Ectodermal cell (in vitro differentiated cells): ENCODE results near the gene SLC16A12.

Experiments used
- H3K27ac ChIP-seq: 2 replicates; pipeline ENCODE4 v1.7.0; 2013; ENCODE audit warnings: mild to moderate bottlenecking, low read depth, low read length; ENCODE audit not compliant: insufficient read depth, poor library complexity, severe bottlenecking
- H3K27me3 ChIP-seq: 2 replicates; pipeline ENCODE4 v1.7.0; 2013; ENCODE audit warnings: mild to moderate bottlenecking, low read length; ENCODE audit not compliant: insufficient read depth, control insufficient read depth, poor library complexity, severe bottlenecking
- H3K36me3 ChIP-seq: one replicate; pipeline ENCODE4 v1.7.0; 2013; ENCODE audit warnings: low read length; ENCODE audit not compliant: control insufficient read depth, insufficient read depth
- H3K4me1 ChIP-seq: one replicate; pipeline ENCODE4 v1.7.0; 2013; ENCODE audit warnings: low read length; ENCODE audit not compliant: control insufficient read depth, insufficient read depth
- H3K4me3 ChIP-seq: 2 replicates; pipeline ENCODE4 v1.7.0; 2013; ENCODE audit warnings: low read depth, low read length, control low read depth; ENCODE audit not compliant: insufficient read depth
- H3K9me3 ChIP-seq: 2 replicates; pipeline ENCODE4 v1.7.0; 2013; ENCODE audit warnings: mild to moderate bottlenecking, low read length, moderate library complexity; ENCODE audit not compliant: control insufficient read depth
- WGBS, 2 experiments: methylation state at CpG; one replicate each; pipeline ENCODE4 v1.1.7; 2013; ENCODE audit warnings: missing lambda C conversion rate in 2 of 2; 5-methylcytosine and 5-hydroxymethylcytosine counted together

SLC16A12 gene

GRCh38 chr10:89428877-89429276 lies 106.5 kb downstream of the SLC16A12 start:
- WGBS, 2 experiments, result 92% methylated on average over 1 of the region's 1 CpG; no CpG with 5 or more reads in 1 of the 2 experiments
- no peaks in the 10 kb centered on the region for H3K27me3 ChIP-seq
- H3K27ac ChIP-seq, result no peak overlapping the region
- H3K4me1 ChIP-seq, result no peaks in the 10 kb centered on the region
- no peaks in the 10 kb centered on the region for H3K9me3 ChIP-seq
- no peaks in the 10 kb centered on the region for H3K36me3 ChIP-seq
- no peak overlapping the region for H3K4me3 ChIP-seq

GRCh38 chr10:89427629-89428028 lies 107.8 kb downstream of the SLC16A12 start:
- Histone ChIP-seq H3K36me3 (no peaks in the 10 kb centered on the region), H3K4me3 (no peak overlapping the region), H3K9me3 (no peaks in the 10 kb centered on the region), H3K27me3 (no peaks in the 10 kb centered on the region), H3K4me1 (no peaks in the 10 kb centered on the region), H3K27ac (no peak overlapping the region)
- 78 to 87% methylated on average over 3 of the region's 4 CpGs for WGBS, 2 experiments

GRCh38 chr10:89426230-89426868 lies 109.0 kb downstream of the SLC16A12 start:
- no peaks in the 10 kb centered on the region for H3K27me3 ChIP-seq
- WGBS, 2 experiments, result 62 to 63% methylated on average over 5 of the region's 5 CpGs
- no peaks in the 10 kb centered on the region for H3K9me3 ChIP-seq
- no peaks in the 10 kb centered on the region for H3K4me1 ChIP-seq
- H3K27ac ChIP-seq, result no peak overlapping the region
- H3K4me3 ChIP-seq, result no peak overlapping the region
- H3K36me3 ChIP-seq, result no peaks in the 10 kb centered on the region

DNA sequence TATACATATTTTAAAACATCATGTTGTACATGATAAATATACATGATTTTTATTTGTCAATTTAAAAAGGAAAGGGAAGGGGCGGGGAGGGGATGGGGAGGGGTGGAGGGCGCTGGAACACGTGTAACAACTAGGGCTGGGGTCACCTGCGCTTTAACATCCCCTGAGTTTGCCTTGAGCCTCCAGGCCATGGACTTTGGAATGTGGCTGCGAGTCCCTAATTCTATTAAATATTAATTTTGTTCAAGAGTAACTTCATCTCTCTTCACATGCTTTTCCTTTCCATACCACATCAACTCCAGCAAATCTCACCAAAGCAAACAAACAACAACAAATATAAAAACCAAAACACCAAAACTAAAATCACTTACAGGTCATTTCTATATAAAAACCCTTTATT lies 110.4 kb downstream of the SLC16A12 start:
- Histone ChIP-seq H3K4me1 (no peaks in the 10 kb centered on the region), H3K27ac (no peak overlapping the region), H3K27me3 (no peaks in the 10 kb centered on the region), H3K36me3 (no peaks in the 10 kb centered on the region), H3K9me3 (no peaks in the 10 kb centered on the region), H3K4me3 (no peak overlapping the region)
- WGBS, 2 experiments, result 87 to 92% methylated on average over 4 to 5 of the region's 5 CpGs

GRCh38 chr10:89421018-89421476 lies 114.3 kb downstream of the SLC16A12 start:
- Histone ChIP-seq H3K9me3 (no peaks in the 10 kb centered on the region), H3K4me3 (no peak overlapping the region), H3K4me1 (no peaks in the 10 kb centered on the region), H3K27me3 (peaks cover 2% of the 10 kb centered on the region), H3K36me3 (peaks cover 6% of the 10 kb centered on the region), H3K27ac (no peak overlapping the region)
- WGBS, 2 experiments, result 86 to 93% methylated on average over 2 of the region's 2 CpGs

DNA sequence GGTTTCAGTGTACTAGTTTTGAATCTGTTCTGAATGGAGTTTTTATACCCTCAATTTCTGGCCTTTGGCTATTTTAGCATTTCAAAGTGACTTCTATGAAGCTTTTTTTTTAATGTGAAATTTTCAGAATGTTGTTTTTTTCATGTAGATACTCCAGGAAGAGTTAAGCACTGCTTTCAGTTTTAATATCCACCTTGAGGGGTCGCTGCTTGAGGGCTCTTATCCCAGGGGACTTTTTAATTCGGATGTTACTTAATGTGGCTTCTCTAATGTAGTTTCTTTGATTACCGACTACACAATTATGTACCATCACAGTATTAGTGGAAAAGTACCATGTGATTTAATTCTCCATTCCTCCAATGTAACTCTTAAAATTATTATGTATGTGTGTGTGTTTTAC lies 115.8 kb downstream of the SLC16A12 start:
- Histone ChIP-seq H3K4me3 (no peak overlapping the region), H3K9me3 (no peaks in the 10 kb centered on the region), H3K27ac (no peak overlapping the region), H3K36me3 (peaks cover 6% of the 10 kb centered on the region), H3K4me1 (no peaks in the 10 kb centered on the region), H3K27me3 (peaks cover 15% of the 10 kb centered on the region)
- 50 to 60% methylated on average over 1 to 2 of the region's 3 CpGs for WGBS, 2 experiments

- WGBS, 2 experiments, result 84 to 100% methylated on average over 1 of the region's 1 CpG
- Histone ChIP-seq H3K4me1 (no peaks in the 10 kb centered on the region), H3K27me3 (peaks cover 15% of the 10 kb centered on the region), H3K36me3 (peaks cover 6% of the 10 kb centered on the region), H3K9me3 (no peaks in the 10 kb centered on the region), H3K4me3 (no peak overlapping the region), H3K27ac (no peak overlapping the region)
These were observed 118.9 kb downstream of the SLC16A12 start for GRCh38 chr10:89416465-89416864.

DNA sequence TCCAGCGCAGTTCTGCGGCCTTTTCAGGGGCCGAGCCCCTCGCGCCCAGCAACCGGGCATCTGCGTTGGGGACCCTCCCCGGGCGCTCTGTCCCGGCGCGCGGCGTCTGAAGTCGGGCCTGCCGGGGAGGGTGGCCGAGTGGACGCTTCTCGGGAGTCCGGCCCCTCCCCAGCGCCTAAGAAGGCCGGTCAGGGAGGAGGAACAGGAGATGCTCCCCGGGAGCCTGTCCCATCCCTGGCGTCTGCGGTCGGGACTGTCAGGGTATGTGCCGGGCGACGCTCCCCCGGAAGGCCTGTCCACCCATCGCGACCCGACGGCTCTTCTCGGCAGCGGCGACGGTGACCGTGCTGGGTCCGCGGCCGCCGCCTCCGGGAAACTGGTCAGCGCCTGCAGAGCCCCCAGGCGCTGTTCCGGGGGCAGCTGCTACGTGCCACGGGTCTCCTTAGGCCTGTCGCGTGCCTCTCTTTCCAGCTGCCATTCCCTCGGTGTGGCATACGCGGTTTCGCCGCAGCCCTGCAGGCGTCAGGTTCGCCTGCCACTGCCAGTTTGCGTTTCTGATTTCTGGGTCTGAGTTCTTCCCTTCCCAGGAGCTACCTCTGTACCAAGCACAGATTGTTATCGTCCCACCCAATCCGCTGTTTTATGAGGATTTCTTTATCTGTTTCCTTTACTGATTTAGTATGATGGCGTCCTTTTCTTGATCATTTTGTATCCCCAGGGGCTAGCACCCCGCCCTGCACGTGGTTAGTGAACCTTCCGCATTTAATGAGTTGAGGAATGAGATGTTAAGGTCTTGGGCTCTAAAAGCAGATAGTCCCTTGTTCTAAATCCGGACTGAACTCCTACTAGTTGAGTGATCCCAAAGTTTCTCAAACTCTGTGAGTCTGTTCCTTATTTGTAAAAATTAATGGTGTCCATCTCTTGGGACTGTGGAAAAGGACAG lies 120.2 kb downstream of the SLC16A12 start:
- peaks cover 6% of the 10 kb centered on the region for H3K36me3 ChIP-seq
- no peaks in the 10 kb centered on the region for H3K9me3 ChIP-seq

GRCh38 chr10:89414146-89414878 lies 121.1 kb downstream of the SLC16A12 start, which contains the start of gene IFIT5:
Gene IFIT5, plus strand, starts transcription at chr10:89414568. Its CDS starts 231 bp downstream, at chr10:89414799.
- Histone ChIP-seq H3K27ac (peak within 1 kb of the TSS; percentile 69), H3K4me1 (no peaks in the 10 kb centered on the region), H3K9me3 (no peaks in the 10 kb centered on the region), H3K36me3 (peaks cover 6% of the 10 kb centered on the region), H3K27me3 (peaks cover 15% of the 10 kb centered on the region), H3K4me3 (peak within 1 kb of the TSS; percentile 52)
- WGBS, 2 experiments, result 1 to 2% methylated on average over 48 of the region's 48 CpGs

More for the DNA sequence above, 120.2 kb downstream of the SLC16A12 start:
- WGBS, 2 experiments, result 9% methylated on average over 66 of the region's 66 CpGs
- Histone ChIP-seq H3K4me3 (peak overlapping the region; percentile 52), H3K27me3 (peaks cover 15% of the 10 kb centered on the region), H3K4me1 (no peaks in the 10 kb centered on the region), H3K27ac (no peak overlapping the region)
